NCI-H226 (cell line): ENCODE data around the gene CCSER1.
"Not testable (repeated sequence)": the region's sequence is repeated elsewhere in the genome, so short reads cannot be mapped to it uniquely, and the experiment has no call there.

ENCODE experiments used
- DNase-seq: peaks from one replicate; pipeline ENCODE4 v3.0.0-alpha.2; 2015

CCSER1 gene

DNA sequence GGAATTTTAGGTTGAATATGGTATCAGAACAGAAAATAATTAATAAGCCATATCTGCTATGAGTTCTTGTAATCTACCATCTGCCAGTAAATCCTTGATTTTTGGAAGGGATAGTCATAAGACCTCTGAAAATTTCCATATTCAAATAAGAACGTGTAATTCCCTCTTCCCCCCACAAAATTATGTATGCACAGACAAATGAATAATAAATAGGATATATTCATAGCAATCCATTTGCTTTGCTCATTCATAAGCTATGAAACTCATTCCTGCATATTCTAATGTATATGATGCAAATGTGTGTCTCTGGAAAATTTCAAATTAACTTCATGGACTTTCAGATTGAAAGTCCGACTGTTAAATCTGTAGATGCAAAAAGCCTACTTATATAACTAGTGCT, 1343.5 kb downstream of the CCSER1 start:
- DNase-seq, result no peak

DNA sequence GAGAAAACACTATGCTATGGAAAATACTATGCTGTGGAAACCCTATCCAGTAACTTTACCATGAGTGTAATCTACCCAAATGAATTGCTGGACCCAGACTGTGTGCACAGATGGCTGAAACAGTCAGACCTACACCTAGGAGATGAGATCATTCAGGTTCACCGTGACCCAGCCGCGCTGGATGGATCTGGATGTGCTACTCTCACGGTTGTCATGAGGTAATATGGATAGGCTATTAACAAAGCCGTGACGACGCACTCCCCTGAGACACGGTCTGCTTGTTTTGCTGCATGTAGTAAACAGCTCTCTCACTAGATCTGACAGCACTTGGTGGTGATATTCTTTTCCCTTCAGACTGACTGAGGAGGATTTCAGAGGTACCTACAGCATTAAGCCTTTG, 1344.1 kb downstream of the CCSER1 start:
- no peak for DNase-seq

DNA sequence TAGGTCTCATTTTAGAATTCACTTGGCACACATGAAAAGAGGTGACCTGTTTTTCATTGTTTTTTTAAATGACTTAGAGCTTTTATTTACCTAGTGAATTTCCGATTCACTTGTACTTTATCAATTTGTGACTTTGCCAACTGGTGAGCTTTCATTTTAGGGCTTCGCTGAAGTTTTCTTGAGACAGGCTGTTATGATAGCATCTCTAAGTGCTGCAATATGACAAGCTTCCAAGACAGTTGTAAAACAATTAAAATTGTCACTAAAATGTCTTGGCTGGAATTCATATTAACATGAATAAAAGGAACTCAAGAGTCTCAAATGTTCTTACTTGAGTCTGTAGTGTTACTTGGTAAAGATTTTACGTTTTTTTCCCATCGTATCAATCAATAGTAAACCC, 1344.9 kb downstream of the CCSER1 start:
- DNase-seq, result no peak

DNA sequence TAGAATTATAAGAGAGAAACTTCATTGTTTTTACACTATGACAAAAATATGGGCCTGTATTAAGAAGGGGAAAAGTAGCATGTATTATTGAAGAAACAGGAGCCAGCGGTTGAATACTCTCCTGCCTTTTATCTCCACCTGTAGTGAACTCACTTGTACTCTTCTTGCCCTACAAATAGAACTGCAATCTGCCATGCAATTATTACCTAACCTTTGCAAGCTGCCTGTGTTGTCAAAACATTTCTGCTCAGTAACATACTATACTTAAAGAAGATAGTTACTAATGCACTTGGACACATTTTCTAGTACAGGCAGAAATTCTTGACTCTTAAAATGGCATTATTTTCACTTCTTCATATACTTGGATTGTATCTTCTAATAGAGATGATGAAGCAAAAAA, 1358.2 kb downstream of the CCSER1 start:
- DNase-seq, result no peak

DNA sequence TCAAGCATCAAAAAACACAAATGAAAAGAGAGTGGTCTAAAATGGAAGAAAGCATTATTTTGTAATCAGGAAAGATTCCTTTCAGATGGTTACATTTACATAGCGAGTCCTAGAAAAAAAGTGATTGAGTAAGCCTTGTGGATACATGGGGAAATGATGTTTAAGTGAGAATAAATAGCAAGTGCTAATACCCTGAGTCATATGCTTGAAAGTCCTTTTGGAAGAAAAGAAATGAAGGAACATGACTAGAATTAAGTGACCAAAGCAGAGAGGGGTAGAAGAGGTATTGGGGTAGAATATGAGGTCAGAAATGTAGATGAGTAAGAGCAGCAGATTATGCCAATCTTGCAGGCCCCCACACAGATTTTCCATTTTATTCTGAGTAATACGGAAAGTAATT, 1361.8 kb downstream of the CCSER1 start:
- DNase-seq, result no peak

DNA sequence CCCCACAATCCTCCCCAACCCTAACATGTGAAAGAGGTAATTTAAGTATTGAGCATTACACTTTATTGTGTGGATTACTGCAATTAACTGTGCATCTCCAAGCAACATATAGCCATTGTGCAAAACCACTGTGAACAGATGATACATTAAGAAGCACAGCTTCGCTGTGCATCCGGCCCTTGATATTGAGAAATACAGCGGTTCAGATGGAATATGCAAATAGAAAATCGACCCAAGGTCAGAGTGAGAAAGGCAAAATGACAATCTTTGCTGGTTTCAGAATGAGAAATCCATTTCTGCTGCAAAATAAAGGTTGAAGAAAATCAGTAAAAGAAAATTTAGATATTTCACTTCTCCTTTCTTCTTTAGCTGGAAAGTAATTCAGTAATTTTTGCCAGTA, 1370.7 kb downstream of the CCSER1 start:
- no peak for DNase-seq

DNA sequence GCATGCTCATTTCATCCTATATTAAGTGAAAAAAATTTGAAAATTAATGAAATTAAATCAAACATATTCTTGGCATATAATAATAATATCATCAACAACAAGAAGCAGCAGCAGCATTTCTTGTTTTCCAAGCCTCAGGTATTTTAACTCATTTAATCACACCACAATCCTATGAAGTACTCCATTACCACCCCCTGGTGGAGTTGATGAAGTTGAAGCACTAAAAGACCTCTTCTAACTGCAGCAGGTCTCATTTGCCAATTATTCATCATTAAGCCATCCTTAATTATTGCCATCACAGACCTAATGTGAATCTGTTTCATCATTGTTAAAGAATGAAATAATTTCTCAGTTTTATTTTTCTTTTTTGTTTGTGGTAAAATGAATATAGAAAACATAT, 1375.2 kb downstream of the CCSER1 start:
- DNase-seq, result no peak

DNA sequence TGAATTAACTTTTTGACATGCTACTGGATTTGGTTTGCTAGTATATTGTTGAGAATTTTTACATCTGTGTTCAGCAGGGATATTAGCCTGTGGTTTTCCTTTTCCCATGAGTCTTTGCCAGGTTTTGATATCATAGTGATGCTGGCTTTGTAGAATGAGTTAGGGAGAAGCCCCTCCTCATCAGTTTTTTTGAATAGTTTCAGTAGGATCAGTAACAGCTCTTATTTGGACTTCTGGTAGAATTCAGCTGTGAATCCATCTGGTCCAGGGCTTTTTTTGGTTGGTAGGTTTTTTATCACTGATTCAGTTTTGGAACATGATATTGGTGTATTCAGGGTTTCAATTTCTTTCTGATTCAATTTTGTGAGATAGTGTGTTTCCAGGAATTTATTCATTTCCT, 1386.1 kb downstream of the CCSER1 start:
- DNase-seq, result no peak

DNA sequence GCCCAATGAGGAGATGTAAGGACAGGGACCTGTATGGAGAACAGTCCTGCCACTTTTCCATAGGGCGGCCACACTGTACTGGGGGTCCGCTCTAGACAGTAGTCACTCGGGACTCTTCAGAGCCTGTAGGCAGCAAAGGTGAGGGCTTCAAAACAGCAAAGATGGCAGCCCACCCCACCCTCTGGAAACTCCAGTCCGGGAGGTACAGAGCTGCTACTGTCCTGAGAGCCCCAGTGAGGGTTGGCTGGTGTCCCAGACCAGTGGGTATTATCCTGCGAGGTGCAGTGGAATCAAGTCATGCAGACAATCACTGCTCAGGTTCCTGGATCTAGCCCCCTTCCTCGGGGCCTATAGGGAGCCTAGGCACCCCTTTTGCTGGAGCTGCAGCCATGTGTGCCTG, 1392.0 kb downstream of the CCSER1 start:
- no peak for DNase-seq

DNA sequence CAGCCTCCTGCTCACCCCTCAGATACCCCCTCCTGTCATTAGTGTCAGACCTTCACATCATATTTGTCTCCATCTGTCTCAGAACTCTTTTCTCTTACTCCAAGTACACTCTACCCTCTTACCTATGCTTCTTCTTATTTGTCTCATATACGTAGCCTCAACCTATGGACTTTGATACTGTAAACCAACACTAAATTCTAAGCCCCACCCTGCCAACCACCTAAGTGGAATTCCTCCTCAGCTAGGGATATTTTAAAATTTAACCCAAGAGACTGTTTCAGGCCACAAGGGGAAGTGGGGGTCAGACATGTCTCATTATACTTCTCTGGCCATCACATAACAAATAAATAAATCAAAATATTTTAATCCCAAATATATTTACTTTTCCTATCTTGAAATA, 1398.4 kb downstream of the CCSER1 start:
- DNase-seq, result no peak

DNA sequence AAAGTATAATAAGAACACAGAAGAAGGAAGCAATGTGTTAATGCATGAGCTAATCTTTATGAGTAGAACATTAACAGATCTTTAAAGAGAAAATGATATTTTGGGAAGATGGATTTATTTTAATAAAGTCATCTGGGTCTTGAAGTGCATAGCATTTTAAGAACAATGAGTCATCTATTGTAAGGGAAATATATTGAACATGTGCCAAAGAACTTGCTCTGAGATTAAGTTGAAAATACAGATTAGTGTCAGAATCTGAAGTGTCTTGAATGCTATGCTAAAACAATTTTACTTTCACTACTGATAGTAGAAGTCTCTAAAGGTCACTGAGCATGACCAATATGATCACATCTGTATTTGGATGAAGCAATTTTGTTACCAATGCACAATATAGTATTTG, 1399.9 kb downstream of the CCSER1 start:
- no peak for DNase-seq

DNA sequence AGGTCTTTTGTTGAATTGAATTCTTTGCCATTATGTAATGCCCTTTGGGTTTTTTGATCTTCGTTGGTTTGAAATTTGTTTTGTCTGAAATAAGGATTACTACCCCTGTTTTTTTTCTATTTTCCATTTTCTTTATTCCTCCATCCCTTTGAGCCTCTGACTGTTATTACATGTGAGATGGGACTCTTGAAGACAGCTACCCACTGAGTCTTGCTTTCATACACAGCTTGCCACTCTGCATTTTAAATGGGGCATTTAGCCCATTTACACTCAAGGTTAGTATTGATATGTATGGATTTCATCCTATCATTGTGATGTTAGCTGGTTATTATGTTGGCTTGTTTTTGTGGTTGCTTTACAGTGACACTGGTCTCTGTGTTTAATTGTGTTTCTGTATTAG, 1440.4 kb downstream of the CCSER1 start:
- no peak for DNase-seq

DNA sequence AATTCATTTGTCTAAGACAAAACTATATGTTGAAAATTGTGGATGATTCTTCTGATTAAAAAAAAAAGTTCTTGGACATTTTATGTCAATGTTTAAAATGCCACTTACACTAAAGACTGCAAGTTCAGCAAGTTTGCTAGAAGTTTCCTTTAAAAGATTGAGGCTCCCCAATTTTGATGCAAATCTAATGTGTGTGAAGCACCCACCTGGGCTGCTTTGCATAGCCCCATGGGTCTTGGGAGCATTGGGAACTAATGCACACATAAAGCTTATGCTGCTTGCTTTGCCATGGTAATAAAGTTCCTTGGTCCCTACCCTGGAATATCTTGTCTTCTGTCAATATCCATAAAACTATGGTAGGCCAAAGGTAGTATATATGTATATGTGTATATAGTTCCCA, 1450.7 kb downstream of the CCSER1 start:
- no peak for DNase-seq

DNA sequence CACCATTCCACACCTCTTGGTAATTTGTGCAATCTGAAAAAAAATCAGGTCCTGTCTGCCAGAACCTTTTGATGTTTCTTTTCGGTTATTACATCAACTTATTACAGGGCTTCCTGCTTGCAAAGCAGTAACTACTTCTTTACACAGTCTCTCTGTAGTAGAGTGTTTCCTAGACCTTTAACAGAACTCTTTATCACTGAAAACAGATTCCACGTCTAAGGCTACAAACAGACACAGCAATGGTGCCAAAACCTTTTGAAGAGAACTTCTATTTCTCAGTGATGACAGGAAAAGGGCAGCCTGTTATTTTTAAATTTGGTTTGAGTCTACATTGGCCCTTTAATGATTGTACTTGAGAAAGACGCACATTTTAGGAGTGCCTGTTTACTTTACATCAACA, 1463.1 kb downstream of the CCSER1 start:
- no peak for DNase-seq

DNA sequence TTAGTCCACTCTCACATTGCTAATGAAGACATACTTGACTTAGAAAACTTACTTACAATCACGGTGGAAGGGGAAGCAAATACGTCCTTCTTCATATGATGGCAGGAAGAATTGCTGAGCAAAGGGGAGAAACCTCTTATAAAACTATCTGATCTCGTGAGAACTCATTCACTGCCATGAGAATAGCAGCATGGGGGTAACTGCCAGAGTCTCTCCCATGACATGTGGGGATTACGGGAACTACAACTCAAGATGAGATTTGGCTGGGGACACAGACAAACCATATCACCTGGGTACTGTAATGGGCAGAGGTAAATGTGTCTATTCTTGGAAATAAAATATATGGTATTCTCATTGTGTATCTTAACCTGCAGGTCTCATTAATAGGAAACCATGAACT, 1464.9 kb downstream of the CCSER1 start:
- DNase-seq, result no peak

DNA sequence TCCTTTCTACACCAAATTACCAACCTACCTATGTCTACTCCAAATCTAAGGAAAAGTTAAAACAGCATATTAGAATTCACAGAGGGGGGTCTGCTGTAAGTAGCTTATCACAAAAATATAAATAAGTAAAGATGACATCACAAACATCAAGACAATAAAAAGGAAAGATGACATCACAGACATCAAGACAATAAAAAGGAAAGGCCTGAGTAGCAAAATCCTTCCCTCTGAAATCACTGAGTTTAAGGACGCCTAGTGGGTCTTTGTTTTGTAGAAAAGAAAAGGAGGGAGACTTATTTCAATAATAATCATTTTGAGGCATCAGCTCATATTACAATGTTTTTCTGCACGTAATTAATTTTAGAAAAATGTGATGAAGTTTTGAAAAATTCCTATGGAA, 1469.5 kb downstream of the CCSER1 start:
- no peak for DNase-seq

DNA sequence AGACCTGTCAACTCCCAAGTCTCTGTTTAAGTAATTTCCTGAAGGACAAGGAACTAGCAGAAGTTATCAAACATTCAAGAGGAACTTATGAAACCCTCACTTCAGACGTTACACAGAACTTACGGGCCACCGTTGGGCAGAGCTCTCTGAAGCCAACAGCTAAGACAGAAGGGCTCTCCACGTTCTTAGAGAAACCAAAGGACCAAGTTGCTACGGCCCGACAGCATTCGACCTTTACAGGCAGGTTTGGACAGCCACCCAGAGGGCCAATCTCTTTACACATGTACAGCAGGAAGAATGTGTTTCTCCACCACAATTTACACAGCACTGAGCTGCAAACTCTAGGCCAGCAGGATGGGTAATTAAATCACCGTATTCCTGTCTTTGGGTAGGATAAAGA, 1471.5 kb downstream of the CCSER1 start:
- DNase-seq, result no peak

DNA sequence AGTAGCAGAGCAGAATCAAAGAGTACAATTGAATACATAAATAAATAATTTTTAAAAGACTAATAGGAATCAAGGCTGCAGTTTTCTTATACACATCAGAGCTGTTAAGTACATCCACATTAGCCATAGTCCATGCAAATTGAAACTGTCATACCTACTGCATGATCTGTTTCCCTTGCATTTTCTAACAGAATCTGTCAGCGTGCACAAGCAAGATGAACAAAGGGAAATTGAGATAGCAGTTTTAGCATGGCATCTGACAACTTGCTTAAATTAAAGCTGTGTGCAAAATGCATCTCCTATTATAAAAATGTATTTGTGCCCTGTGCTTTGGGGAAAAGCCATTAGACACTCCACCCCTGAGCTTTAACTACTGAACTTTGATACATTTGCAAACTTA, 1473.1 kb downstream of the CCSER1 start:
- no peak for DNase-seq

DNA sequence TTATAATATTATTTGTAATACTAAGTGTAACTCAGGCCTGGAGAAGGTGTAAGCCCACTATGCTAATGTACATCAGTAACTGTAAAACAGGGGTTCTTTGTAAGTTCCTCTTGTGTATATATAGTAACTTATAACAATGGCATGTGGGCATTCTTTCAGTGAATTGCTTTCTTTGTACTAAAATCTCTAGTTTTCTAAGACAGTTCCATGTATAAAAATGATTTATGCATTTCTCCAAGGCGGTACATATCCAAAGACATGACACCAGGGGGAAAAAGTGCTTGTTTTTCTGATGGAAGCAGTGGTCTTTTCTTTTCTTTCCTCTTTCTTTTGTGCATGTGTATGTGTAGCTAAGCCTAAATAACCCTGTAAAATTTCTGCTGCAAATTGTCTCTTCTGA, 1474.2 kb downstream of the CCSER1 start:
- DNase-seq, result no peak

DNA sequence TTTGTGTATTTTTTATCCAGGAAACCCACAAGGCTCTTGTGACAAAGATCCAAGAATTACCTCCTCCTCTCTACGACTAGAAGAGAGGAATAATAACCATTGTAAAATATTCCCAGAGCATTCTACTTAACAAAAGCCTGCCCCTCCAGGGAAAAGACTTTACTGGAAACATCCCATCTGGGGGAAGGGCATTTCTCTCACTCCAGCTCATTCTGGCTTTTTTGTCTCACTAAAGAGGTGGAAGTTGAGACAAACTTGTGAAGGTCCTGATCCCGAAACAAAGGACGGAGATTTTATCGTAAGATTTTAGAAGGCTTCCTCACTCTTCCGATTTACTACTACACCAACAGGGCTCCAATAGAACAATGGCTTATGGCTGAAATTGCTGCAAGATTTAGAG, 1484.6 kb downstream of the CCSER1 start:
- DNase-seq, result no peak

DNA sequence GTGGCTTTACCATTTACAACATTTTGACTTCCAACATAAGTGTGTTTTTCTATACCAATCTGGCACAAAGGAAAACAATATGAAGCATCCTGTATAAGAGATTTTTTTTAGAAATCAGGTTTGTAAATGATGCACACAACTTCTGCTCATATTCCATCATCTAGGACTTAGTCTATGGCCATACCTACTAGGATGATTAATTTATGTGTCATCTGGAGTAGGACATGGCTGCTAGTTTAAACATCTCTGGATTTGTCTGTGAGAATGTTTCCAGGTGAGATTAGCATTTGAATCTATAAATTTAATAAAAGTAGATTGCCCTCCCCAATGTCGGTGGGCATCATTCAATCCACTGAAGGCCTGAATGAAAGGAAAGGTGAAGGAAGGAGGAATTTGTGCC, 1493.8 kb downstream of the CCSER1 start:
- no peak for DNase-seq

DNA sequence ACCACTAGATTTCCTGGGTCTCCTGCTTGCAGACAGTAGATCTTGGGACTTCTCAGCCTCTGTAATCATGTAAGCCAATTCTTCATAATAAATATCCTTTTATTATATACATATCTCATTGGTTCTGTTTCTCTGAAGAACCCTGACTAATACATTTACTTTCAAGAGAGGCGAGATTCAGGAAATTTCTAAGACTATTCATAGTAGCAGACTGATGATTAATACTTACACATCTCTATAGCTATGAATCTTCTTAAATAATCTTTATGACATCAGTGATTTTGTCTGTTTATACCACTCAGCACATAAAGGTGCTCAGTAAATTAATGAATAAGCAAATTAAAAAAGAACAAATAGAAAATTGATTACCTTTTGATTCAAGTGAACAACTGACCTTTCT, 1494.3 kb downstream of the CCSER1 start:
- DNase-seq, result no peak

DNA sequence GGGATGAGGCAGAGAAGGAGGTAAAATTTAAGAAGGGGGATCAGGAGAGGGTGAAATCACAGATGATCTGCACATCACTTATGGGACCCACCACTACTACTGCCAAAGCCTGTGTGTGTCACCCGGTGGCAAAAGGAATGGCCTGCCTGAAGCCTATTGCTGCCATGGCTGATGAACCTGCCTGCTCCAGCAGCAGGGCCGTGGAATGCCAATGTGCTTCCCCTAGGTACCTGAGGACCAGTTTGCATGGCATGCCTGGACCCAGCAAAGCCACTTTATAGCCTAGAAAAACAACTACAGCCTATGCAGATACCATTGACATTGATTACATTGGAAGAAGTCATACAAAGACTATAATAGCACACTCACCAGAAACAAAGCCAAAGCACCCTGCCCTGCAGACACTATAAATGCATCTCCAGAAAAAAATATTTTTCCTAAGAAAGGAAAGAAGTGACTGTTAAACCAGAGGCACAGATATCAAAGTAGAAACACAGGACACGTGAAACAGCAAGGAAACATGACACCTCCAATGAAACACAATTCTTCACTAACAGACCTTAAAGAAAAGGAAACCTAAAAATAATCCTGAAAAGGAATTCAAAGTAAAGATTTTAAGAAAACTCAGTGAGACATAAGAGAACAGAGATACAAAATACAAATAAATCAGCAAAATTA, 1495.9 kb downstream of the CCSER1 start:
- no peak for DNase-seq

DNA sequence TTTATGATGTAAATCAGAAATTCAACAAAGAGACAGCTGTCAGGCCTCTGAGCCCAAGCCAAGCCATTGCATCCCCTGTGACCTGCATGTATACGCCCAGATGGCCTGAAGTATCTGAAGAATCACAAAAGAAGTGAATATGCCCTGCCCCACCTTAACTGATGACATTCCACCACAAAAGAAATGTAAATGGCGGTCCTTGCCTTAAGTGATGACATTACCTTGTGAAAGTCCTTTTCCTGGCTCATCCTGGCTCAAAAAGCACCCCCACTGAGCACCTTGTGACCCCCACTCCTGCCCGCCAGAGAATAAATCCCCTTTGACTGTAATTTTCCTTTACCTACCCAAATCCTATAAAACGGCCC, 1496.4 kb downstream of the CCSER1 start:
- not testable (repeated sequence) for DNase-seq

DNA sequence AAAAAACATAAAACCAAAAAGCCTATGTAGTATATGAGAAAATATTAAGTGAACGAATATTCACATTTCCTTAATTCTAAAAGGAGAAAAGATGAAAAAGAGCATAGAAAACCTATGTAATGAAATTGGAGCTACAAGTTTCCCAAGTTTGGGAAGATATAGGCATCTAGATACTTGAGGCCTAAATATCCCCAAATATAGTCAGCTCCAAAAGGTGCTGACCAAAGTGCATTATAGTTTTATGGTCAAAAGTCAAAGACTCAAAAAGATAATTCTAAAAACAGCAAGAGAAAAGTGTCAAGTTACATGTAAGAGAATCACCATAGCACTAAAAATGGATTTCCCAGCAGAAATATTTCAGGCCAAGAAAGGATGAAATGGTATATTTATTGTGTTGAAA, 1502.9 kb downstream of the CCSER1 start:
- no peak for DNase-seq

DNA sequence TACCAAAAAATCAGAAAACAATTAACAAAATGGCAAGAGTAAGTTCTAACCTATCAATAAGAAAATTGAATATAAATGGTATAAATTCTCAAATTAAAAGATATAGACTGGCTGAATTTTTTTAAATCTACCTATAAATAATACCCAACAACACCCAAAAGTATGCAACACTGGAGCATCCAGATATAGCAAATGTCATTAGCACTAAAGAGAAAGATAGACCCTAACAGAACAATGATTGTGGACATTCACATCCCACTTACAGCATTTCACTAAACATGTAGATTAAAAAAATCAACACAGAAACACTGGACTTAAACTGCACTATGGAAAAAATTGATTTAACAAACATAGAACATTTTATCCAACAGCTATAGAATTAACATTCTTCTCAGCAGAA, 1503.6 kb downstream of the CCSER1 start:
- DNase-seq, result no peak
